ENCODE data around the gene ART5. TPM values are rescaled to one million over a fixed set of nuclear protein-coding genes. Genes with fewer than 3 reads are reported as not detected.
A peak's percentile ranks its signal among the peaks of the same experiment; 100 is the strongest.

The ART5 gene
- polyA plus RNA-seq, 2 of the 4 experiments (the other 2 are of a cell fraction): 0.08 to 0.30 TPM

- no peak for FAIRE-seq
- WGBS (ENCODE audit: missing lambda C conversion rate): 76% methylated on average over 6 of the region's 6 CpGs
- Histone ChIP-seq H3K27ac (peak overlapping the region; percentile 42 to 60), H3K4me3 (no peak overlapping the region), H3K9me3 (no peaks in the 10 kb centered on the region), H3K4me2 (no peak overlapping the region), H3K4me1 (no peaks in the 10 kb centered on the region)
- DNase-seq (ENCODE audit: low read depth in 1 of 2, low spot score in 1 of 2): no peak
- CTCF ChIA-PET: interaction anchor here (1.1 kb wide), 1 partner anchor 160 kb away, joined by 3 read pairs; no protein-coding TSS in a partner anchor
- POLR2A ChIA-PET: no interaction called here
- TF ChIP-seq, protein P1, sequence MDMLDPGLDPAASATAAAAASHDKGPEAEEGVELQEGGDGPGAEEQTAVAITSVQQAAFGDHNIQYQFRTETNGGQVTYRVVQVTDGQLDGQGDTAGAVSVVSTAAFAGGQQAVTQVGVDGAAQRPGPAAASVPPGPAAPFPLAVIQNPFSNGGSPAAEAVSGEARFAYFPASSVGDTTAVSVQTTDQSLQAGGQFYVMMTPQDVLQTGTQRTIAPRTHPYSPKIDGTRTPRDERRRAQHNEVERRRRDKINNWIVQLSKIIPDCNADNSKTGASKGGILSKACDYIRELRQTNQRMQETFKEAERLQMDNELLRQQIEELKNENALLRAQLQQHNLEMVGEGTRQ (IDR thresholded peaks at IDR 0.05): no peak
- TF ChIP-seq PHF8 (IDR thresholded peaks at IDR 0.05; ENCODE audit: borderline replicate concordance, low read depth) (no peak), JUN (IDR thresholded peaks at IDR 0.05) (no peak), NFE2L2 (conservative IDR thresholded peaks at IDR 0.05; ENCODE audit: low read length) (no peak), POLR2AphosphoS2 (conservative IDR thresholded peaks at IDR 0.05; ENCODE audit: low read length) (no peak), MYC (IDR thresholded peaks at IDR 0.05; ENCODE audit: borderline replicate concordance, low read length) (no peak), ZSCAN20 (CRISPR knock-in tag; IDR thresholded peaks at IDR 0.05) (no peak), CHD4 (IDR thresholded peaks at IDR 0.05; ENCODE audit: borderline replicate concordance) (no peak), NPAS2 (CRISPR knock-in tag; IDR thresholded peaks at IDR 0.05; ENCODE audit: borderline replicate concordance) (no peak), NR3C1 (IDR thresholded peaks at IDR 0.05) (no peak), SMC3 (IDR thresholded peaks at IDR 0.05) (no peak), CBX8 (IDR thresholded peaks at IDR 0.05) (no peak), HES2 (IDR thresholded peaks at IDR 0.05) (no peak), ESRRA (IDR thresholded peaks at IDR 0.05; ENCODE audit: borderline replicate concordance, low read length) (no peak), BCL3 (IDR thresholded peaks at IDR 0.05) (no peak), HOXB5 (CRISPR knock-in tag; IDR thresholded peaks at IDR 0.05) (no peak), HOXB13 (CRISPR knock-in tag; IDR thresholded peaks at IDR 0.05; ENCODE audit: low read depth) (no peak), E2F6 (IDR thresholded peaks at IDR 0.05; ENCODE audit: borderline replicate concordance, low read depth) (no peak)
- ATAC-seq: no peak
Measured at GRCh38 chr11:3615998-3616397, 25.8 kb downstream of the ART5 start.

DNA sequence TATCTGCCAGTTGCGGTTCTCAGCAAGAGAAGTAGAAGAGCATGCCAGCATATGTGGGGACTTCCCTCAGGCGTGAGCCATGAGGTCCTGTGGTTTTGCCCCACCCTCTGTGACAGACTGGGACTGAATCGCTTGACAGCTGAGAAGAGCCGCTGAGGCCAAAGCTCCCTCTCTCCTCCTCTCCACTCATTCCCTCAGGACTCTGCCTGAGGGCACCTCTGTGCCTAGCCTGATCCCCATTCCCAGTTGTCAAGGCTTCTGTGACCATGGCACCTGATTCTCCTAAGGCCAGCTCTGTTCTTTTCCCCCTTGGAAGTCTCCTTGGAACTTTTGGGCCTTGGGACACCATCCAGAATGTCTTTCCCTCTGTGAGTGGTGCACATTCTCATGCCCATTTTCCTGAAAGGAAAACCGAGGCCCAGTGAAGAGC, 27.0 kb downstream of the ART5 start:
- Histone ChIP-seq H3K4me1 (no peaks in the 10 kb centered on the region), H3K4me3 (no peak overlapping the region), H3K27ac (no peak overlapping the region), H3K4me2 (no peak overlapping the region), H3K9me3 (no peaks in the 10 kb centered on the region)
- ATAC-seq (no peak), DNase-seq (ENCODE audit: low read depth in 1 of 2, low spot score in 1 of 2) (no peak), FAIRE-seq (no peak)
- CTCF ChIA-PET: interaction anchor here (0.8 to 1.8 kb wide), 2 partner anchors 34 to 227 kb away, joined by 3 to 6 read pairs; no protein-coding TSS in a partner anchor
- TF ChIP-seq NR3C1 (IDR thresholded peaks at IDR 0.05) (no peak), CHD2 (IDR thresholded peaks at IDR 0.05; ENCODE audit: low read length, partially characterized antibody) (no peak), E2F6 (IDR thresholded peaks at IDR 0.05; ENCODE audit: borderline replicate concordance, low read depth) (no peak), CBX2 (IDR thresholded peaks at IDR 0.05; ENCODE audit: borderline replicate concordance, low read depth) (no peak), MAFK (IDR thresholded peaks at IDR 0.05; ENCODE audit: partially characterized antibody) (no peak), RARB (CRISPR knock-in tag; IDR thresholded peaks at IDR 0.05) (no peak), EP300 (IDR thresholded peaks at IDR 0.05) (no peak), POLR2AphosphoS2 (conservative IDR thresholded peaks at IDR 0.05; ENCODE audit: low read length) (no peak), HEYL (CRISPR knock-in tag; IDR thresholded peaks at IDR 0.05) (no peak), ZFP36 (IDR thresholded peaks at IDR 0.05; ENCODE audit: borderline replicate concordance, partially characterized antibody) (no peak), CBX8 (IDR thresholded peaks at IDR 0.05) (no peak), CHD4 (IDR thresholded peaks at IDR 0.05; ENCODE audit: borderline replicate concordance) (no peak), MAZ (IDR thresholded peaks at IDR 0.05; ENCODE audit: borderline replicate concordance, low read depth, low read length) (no peak), MYC (IDR thresholded peaks at IDR 0.05; ENCODE audit: borderline replicate concordance, low read length) (no peak), HMGXB4 (CRISPR knock-in tag; IDR thresholded peaks at IDR 0.05; ENCODE audit: borderline replicate concordance) (no peak), EHMT2 (IDR thresholded peaks at IDR 0.05; ENCODE audit: low read depth) (no peak), TP53 (CRISPR knock-in tag; IDR thresholded peaks at IDR 0.05) (no peak), POLR2A (IDR thresholded peaks at IDR 0.05; ENCODE audit: low read length) (no peak)
- TF ChIP-seq, protein P2, sequence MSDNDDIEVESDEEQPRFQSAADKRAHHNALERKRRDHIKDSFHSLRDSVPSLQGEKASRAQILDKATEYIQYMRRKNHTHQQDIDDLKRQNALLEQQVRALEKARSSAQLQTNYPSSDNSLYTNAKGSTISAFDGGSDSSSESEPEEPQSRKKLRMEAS (IDR thresholded peaks at IDR 0.05): no peak
- POLR2A ChIA-PET: no interaction called here
- 66% methylated on average over 5 of the region's 5 CpGs for WGBS (ENCODE audit: missing lambda C conversion rate)
